GM08714 (cell line): ENCODE results near the gene DHX57.

ENCODE experiments used
- H3K4me3 ChIP-seq: fragments of 200-500 bp; sonication (Bioruptor generic); 2 replicates; pipeline ENCODE4 v1.5.1; 2014; ENCODE audit warnings: mild to moderate bottlenecking, low read length, inconsistent platforms
- ZNF274 ChIP-seq: IDR thresholded peaks from 2 replicates; pipeline ENCODE4 v1.6.1; 2012; ENCODE audit warnings: mild to moderate bottlenecking, low read depth, low read length

DHX57 gene

GRCh38 chr2:38887347-38887746, 11.6 kb upstream of the DHX57 start:
- no peak overlapping the region for H3K4me3 ChIP-seq
- no peak for TF ChIP-seq ZNF274

- TF ChIP-seq ZNF274 = no peak
- H3K4me3 ChIP-seq = no peak overlapping the region
Observed at GRCh38 chr2:38886063-38886462, 10.3 kb upstream of the DHX57 start.

- H3K4me3 ChIP-seq = peak overlapping the region; percentile 73
- TF ChIP-seq ZNF274 = no peak
Observed at GRCh38 chr2:38876407-38876806, 673 bp upstream of the DHX57 start.

GRCh38 chr2:38875227-38875575, 533 bp downstream of the DHX57 start:
- H3K4me3 ChIP-seq = peak overlapping the region; percentile 73
- TF ChIP-seq ZNF274 = no peak

DNA sequence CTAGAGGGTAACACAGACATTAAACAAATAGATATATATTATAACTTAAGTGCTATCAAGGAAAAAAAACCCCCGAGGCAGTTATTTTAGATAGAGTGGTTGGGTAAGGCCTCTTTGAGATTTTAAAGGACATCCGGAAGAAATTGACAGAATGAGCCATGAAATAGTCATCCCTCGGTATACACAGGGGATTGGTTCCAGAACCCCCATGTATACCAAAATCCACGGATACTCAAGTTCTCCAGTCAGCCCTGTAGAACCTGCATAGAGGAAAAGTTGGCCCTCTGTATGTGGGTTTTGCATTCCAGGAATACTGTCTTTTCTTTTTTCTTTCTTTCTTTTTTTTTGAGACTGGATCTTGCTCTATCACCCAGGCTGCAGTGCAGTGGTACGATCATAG, 2.0 kb downstream of the DHX57 start:
- TF ChIP-seq ZNF274 = no peak

DNA sequence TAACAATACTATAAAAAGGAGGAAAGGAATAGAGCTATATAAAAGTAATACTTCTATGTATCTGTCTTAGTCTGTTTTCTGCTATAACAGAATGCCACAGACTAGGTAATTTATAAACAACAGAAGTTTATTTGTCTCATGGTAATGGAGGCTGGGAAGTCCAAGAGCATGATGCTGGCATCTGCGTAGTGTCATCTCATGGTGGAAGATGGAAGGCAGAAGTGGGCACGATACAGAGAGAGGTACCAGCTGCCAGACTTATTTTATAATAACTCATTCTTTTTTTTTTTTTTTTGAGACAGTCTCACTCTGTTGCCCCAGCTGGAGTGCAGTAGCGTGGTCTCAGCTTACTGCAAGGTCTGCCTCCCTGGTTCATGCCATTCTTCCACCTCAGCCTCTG, 4.3 kb downstream of the DHX57 start:
- TF ChIP-seq ZNF274 = no peak
- no peak overlapping the region for H3K4me3 ChIP-seq

More for the DNA sequence above, 2.0 kb downstream of the DHX57 start:
- H3K4me3 ChIP-seq = no peak overlapping the region

DNA sequence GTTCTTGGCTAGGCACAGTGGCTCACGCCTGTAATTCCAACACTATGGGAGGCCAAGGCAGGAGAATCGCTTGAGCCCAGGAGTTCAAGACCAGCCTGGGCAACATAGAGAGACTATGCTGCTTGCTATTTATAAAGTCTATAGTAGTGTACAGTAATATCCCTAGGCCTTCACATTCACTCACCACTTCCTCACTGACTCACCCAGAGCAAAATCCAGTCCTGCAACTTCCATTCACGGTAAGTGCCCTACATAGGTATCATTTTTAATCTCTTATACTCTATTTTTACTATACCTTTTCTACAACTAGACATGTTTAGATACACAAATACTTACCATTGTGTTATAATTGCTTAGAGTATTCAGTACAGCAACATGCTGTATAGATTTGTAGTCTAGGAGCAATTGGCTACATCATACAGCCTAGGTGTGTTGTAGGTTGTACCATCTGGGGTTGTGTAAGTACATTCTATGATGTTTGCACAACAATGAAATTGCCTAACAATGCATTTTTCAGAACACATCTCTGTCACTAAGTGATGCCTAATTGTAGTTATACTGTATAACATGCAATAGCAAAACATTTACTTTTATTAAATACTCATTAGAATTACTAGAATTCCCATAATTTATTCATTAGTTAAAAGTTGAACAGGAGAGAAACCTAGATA, 8.8 kb downstream of the DHX57 start:
- no peak overlapping the region for H3K4me3 ChIP-seq

GRCh38 chr2:38863061-38863695, 12.6 kb downstream of the DHX57 start:
- no peak for TF ChIP-seq ZNF274
- H3K4me3 ChIP-seq = no peak overlapping the region

More for the DNA sequence above, 8.8 kb downstream of the DHX57 start:
- no peak for TF ChIP-seq ZNF274

- H3K4me3 ChIP-seq = no peak overlapping the region
- no peak for TF ChIP-seq ZNF274
Observed at GRCh38 chr2:38862476-38862875, 13.3 kb downstream of the DHX57 start.

- no peak for TF ChIP-seq ZNF274
- no peak overlapping the region for H3K4me3 ChIP-seq
Observed at GRCh38 chr2:38856165-38856564, 19.6 kb downstream of the DHX57 start.

DNA sequence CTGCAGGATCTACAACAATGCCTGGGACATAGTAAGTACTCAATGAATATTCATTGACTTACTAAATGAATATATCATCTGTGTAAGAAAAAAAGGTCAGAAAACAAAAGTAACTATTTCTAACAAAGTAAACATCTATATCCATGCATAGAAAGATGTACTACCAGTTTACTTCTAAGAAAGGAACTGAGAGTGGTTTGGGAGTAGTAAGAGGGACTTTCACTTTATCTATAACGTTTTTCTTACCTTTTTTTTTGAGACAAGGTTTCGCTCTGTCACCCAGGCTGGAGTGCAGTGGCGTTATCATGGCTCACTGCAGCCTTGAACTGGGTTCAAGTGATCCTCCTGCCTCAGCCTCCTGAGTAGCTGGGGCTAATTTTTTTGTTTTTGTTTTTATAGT, 25.7 kb downstream of the DHX57 start:
- no peak for TF ChIP-seq ZNF274
- H3K4me3 ChIP-seq = no peak overlapping the region

DNA sequence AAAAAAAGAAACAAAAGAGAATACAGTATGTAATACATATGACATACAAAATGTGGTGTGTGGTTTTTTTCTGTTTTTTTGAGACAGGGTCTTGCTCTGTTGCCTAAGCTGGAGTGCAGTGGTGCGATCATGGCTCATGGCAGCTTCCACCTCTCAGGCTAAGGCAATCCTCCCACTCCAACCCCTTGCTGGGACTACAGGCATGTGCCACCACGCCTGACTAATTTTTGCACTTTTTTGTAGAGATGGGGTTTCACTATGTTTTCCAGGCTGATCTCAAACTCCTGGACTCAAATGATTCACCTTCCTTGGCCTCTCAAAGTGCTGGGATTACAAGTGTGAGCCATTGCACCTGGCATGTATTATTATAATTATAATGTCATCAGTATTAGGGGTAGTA, 38.9 kb downstream of the DHX57 start:
- no peak for TF ChIP-seq ZNF274
- no peak overlapping the region for H3K4me3 ChIP-seq

DNA sequence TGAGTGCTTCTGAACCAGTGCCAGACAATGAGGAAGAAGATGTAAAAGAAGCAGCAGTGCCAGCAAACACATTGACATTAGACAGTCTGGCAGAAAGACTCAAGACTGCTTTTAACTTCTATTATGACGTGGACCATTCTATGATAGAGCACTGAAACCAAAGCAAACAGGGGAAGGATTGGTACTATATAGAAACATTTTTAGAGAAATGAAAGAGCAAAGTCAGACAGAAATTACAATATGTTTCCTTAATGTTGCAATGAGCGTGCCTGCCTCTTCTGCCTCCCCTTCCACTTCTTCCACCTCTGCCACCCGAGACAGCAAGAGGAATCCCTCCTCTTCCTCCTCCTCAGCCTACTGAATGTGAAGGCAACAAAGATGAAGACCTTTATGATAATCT, 39.7 kb downstream of the DHX57 start:
- no peak for TF ChIP-seq ZNF274
- no peak overlapping the region for H3K4me3 ChIP-seq

DNA sequence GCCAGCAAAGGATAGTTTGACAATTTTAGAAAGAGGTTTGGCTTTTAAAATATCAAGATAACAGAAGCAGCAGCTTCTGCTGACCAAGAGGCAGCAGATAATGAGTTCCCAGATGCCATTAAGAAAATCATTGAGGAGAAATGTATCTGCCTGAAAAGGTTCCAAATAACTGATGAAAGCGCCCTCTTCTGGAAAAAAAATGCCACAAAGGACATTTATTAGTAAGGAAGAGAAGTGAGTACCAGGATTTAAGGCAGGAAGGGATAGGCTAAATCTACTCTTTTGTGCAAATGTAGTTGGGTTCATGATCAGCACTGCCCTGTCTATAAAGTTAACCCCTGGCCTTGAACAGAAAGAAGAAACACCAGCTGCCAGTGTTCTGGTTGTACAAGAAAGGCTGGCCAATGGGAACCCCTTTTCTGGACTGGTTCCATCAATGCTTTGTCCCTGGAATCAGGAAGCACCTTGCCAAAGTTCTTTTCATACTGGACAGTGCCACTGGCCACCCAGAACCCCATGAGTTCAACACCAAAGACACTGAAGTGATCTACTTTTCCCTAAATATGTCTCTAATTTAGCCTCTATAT, 40.6 kb downstream of the DHX57 start:
- TF ChIP-seq ZNF274 = no peak
- H3K4me3 ChIP-seq = no peak overlapping the region

- TF ChIP-seq ZNF274 = no peak
- no peak overlapping the region for H3K4me3 ChIP-seq
Observed at GRCh38 chr2:38830526-38831159, 45.1 kb downstream of the DHX57 start.

- no peak overlapping the region for H3K4me3 ChIP-seq
- TF ChIP-seq ZNF274 = no peak
Observed at GRCh38 chr2:38829971-38830370, 45.8 kb downstream of the DHX57 start.
